Activated CD4-positive, alpha-beta T cell treated with anti-CD3 and anti-CD28 coated beads for 1 hour (primary cell): Measurements from ENCODE around the gene WASF2.

Source experiments
- DNase-seq: peaks from one replicate; pipeline ENCODE4 v3.0.0-alpha.2; 2020

Gene WASF2

GRCh38 chr1:27372022-27372807, 117.8 kb downstream of the WASF2 start:
- DNase-seq: no peak

DNA sequence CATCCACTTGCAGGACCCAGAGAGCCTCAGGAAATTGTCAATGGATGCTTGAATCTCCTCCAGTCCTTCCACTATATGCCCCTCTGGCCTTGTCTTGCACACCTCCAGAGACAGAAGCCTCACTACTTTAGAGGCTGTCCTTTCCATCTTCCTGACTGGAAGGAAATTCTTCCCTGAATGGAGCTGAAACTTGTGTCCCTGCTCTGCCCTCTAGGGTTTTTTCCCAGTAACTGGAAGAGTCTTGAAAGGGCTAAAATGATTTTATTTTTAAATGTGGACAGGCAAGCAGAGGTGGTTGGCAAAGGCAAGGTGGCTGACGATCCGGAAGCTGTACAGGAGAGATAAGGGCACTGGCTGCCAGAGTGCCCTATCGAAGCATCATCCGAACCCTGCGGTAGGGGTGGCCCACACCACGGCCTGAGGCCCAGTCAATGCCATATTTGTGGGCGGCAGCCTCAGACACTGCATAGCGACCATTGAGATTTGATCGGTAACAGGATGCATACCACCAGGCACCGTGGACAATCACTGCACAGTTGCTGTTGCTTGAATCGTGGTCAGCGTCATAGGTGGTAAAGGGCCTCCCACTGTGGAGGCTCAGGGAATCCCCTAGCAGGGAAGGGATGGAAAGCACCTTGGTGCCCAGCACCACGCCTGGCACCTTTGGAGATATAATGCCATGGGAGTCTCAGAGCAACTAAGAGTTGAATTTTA, 120.9 kb downstream of the WASF2 start:
- DNase-seq: no peak

- DNase-seq: no peak
Measured at GRCh38 chr1:27367160-27367650, 122.8 kb downstream of the WASF2 start.

DNA sequence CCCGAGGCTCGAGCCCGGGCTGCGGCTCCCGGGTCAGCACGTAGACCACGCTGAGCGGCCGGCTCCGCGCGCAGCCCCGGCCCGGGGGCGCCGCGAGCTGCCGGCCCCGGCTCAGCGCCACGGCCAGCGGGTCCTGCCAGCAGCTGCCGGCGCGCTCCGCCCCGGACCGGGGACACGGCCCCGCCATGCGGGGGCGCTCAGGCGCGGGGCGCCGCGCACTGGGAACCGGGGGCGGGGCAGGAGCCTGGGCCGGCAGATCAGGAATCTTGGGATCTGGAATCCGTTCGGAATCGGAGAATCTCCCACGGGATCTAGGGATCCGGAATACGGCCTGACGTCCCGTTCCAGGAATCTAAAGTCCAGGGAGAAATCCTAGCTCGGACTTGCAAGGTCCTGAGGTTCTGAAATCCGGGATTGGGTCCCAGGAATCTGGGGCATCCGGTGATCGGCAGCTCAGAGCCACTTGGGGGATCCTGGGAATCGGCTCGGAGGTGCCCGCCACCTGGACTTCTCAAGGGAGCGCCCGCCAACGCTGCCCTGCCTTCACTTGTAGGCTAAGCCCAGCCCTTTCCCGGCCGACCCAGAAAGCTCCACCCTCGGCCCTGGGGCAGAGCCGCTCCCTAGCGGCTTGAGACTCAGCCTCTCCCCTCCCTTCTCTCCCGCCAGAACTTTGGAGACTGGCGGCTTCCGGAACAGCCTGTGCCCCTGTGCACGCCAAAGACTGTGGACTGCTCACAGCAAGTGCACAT, 123.4 kb downstream of the WASF2 start, which contains the start of gene MAP3K6:
Gene MAP3K6, minus strand, starts transcription at position 551 of the 749 bp plus-strand sequence. Its CDS starts 364 bp downstream, at position 187.
- no peak for DNase-seq

GRCh38 chr1:27366113-27366410, 123.9 kb downstream of the WASF2 start:
- peak; percentile 48 for DNase-seq

GRCh38 chr1:27365372-27366112, 124.4 kb downstream of the WASF2 start:
- peak; percentile 60 for DNase-seq

GRCh38 chr1:27364696-27365371, 125.1 kb downstream of the WASF2 start:
- DNase-seq: no peak

DNA sequence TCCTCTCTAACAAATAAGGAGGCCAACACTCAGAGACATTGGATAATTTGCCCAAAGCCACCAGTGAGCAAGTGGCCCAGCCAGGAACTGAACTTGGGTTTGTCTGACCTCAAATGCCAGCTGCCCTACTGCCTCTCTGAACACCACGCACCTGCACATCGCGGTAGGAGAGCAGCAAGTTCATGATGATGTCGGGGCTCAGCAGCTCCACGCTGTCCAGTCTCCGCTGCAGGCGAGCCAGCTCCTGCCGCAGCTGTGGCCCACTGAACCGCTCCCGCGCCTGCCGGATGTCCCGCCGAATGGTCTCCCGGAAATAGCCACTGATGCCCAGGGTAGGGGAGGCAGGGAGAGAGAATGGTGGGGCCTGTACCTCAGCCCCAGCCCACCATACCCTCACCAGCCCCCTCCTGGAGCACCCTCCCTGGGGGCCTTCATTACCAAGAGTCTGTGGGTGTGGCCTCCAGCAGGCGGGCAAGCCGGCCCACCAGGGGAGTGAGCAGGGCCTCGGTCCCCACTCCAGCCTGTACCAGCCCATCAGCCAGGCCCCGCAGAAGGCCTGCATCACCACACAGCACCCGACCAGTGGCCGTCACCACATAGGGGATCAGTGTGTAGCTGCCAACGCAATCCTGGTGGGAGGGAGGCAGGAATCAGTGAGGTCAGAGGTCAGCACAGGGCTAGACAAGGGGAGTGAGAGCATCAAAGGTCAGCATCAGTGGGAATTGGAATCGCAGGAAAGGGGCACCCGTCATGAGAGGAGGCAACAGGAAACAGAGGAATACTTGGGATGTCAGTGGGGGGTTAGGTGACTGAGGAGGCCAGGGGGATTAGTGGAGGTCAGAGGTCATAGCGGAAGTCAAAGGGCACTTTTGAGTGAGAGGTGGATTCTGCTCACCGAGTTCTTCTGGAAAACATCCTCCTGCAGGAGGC, 125.9 kb downstream of the WASF2 start:
- DNase-seq: no peak

DNA sequence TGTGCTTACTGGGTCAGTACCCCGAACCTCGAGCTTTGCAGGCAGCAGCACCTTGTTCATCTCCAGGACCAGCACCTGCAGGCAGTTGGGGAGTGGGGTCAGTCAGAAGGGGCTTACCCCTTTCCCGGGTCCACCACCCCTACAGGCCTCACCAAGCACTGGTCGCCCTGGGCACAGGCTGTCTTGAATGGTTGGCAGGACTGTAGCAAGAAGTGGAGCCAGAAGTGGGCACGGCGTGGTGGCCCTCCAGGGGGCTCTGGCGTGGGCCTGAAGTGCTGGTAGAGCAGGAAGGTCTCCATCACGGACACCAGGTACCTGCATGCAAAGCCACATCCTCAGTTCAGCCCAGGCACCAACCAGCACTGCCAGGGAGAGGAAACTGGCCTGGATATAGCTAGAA, 128.4 kb downstream of the WASF2 start:
- DNase-seq: no peak

GRCh38 chr1:27361044-27361402, 128.9 kb downstream of the WASF2 start:
- no peak for DNase-seq

- peak; percentile 26 for DNase-seq
Measured at GRCh38 chr1:27360159-27361043, 129.6 kb downstream of the WASF2 start.

DNA sequence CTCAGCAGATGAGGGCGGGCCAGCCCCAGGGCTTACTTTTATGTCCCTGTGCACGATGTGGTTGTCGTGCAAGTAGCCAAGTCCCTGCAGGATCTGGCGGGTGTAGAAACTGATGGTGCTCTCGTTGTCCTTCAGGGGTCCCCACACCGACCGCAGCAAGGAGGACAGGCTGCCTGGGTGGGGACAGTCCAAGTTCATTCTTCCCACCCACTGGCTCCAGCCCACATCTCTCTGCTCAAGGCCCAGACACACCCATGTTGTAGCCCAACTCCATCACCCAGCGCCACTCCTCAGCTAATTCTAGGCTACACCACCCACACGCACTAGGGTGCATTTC, 130.2 kb downstream of the WASF2 start:
- no peak for DNase-seq

DNA sequence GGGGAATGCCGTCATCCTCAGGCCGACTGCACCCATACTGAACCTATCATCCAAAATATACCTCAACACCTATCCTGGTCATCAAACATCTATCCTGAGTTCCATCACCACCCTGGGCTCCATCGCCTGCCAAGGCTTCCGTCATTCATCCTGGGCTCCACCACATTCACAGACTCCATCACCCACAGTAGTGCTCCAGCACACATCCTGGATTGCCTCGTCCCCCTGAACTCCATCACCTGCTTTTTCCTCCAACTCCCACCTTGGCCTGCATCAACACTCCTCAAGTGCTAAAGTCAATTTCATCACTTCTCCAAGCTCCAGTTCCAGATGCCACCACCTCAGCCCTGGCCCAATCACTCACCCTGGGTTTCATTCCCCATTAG, 131.0 kb downstream of the WASF2 start:
- DNase-seq: no peak

DNA sequence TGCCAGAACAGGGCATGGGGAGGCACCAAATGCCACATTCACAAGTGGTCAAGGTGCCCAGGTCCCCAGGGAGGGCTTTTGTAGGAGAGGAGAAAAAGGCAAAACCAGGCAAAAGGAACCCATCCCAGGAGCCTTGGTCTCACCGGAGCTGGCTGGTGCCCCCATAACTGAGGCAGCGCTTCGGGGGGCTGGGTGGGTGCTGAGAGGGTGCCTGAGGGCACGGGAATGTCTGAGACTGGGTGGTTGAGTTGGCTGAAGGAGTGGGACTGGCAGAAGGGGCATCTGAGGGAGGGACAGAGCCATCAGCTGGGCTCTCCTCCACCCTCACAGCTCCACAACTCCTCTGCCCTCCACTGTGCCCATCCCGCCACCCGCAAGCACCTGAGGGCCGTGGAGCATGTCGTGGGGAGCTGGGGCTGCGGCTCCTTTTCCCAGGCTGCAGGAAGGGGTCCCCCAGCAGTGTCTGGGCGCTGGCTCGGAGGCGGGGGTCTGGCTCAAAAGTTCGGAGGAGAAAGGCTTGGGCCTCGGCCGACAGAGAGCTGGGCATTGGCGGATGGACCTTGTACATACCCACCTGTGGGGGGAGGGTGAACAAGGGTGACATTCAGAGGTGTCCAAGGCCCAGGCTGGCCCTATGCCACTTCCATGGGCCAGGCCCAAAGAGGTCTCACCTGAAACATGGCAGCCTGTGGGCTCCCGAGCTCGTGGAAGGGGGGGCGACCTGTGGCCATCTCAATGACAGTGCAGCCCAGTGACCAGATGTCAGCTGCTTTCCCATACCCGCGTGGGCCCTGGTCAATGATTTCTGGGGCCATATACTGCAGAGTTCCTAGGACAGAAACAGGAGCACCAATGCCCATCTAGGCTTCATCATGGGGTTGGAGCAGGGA, 131.7 kb downstream of the WASF2 start:
- DNase-seq: no peak

- DNase-seq: peak; percentile 79
Measured at GRCh38 chr1:27357281-27358037, 132.5 kb downstream of the WASF2 start.

- DNase-seq: no peak
Measured at GRCh38 chr1:27356619-27357280, 133.2 kb downstream of the WASF2 start.

- DNase-seq: no peak
Measured at GRCh38 chr1:27356277-27356618, 133.7 kb downstream of the WASF2 start.

DNA sequence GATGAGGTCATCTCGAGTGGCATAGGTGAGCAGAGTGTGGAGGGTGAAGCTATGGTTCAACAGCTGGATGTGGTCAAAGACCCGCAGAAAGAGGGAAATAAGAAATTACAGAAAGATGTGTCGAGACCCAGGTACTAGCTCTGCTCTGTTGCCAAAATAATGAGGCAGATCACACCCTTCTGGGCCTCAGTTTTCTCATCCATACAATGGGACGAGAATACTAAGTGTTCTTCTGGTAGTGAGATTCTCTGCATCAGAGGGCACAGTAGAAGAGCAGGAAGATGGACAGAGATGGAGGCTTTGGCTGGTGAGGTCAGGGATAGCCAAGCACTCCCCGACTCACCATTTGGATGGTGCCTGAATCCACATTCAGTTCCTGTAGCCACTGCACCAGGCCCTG, 134.3 kb downstream of the WASF2 start:
- no peak for DNase-seq
